Tibial nerve (tissue), 4 donors: ENCODE data around the gene SOX12.
A peak's percentile ranks its signal among the peaks of the same experiment; 100 is the strongest.

ENCODE experiments used
- EP300 ChIP-seq, 2 donors: sonication (generic); formaldehyde crosslinking; IDR thresholded peaks; one replicate each; pipeline ENCODE4 v1.6.1; 2017; ENCODE audit warnings: antibody characterized with exemption in 2 of 2, mild to moderate bottlenecking in 1 of 2
- POLR2A ChIP-seq, 2 donors: fragments of 450-650 bp; IDR thresholded peaks; one replicate each; pipeline ENCODE4 v1.6.1; 2017; ENCODE audit warnings: antibody characterized with exemption in 2 of 2, mild to moderate bottlenecking in 2 of 2, moderate library complexity in 2 of 2
- TF ChIP-seq, protein P1 (sequence below), 5 experiments: fragments of 200-600 bp in 3 of 5; fragments of 450-650 bp in 2 of 5; sonication (generic) in 3 of 5; IDR thresholded peaks; one replicate each; pipeline ENCODE4 v1.5.1; 2016 to 2019; ENCODE audit warnings: antibody characterized with exemption in 5 of 5, mild to moderate bottlenecking in 3 of 5, moderate library complexity in 2 of 5

DNA sequence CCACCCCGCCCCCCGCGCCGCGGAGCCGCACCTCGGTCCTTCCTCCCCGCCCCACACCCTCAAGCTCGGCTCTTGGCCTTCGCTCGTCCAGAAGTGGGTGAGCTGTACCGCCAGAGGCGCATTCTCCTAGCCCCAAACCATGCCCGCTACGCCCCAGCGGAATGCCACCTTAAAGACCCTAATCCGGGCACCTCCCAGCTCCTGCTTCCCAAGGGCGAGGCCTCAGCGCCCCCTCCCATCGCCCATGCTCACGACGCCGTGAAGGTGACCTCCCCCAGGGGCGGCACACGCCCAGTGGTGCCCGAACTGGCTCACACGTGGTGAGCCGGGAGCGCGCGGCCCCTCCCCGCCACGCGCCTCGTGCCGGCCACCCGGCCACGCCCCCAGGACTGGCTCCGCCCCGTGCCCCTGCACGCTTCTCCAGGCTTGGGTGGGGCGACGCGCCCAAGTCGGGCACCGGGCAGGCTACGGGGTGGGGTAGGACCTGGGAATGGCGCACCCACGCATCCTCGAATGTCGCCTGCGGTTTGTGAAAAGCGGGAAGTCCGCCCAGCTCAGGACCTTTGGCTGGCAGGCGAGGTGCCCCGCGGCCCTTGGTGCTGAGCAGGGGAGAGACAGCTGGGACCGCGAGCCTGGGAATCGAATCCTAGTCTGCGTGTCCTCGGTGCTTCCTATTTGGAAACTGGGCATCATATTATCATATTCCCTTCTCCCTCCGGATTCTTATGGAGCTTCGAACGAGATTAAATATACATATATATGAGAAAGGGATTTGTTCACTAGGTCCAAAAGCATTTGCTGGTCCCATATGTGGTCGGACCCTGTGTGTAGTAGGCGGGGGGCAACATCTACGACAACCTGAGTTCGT is 941 bp upstream of the SOX12 start:
- TF ChIP-seq, protein P1, sequence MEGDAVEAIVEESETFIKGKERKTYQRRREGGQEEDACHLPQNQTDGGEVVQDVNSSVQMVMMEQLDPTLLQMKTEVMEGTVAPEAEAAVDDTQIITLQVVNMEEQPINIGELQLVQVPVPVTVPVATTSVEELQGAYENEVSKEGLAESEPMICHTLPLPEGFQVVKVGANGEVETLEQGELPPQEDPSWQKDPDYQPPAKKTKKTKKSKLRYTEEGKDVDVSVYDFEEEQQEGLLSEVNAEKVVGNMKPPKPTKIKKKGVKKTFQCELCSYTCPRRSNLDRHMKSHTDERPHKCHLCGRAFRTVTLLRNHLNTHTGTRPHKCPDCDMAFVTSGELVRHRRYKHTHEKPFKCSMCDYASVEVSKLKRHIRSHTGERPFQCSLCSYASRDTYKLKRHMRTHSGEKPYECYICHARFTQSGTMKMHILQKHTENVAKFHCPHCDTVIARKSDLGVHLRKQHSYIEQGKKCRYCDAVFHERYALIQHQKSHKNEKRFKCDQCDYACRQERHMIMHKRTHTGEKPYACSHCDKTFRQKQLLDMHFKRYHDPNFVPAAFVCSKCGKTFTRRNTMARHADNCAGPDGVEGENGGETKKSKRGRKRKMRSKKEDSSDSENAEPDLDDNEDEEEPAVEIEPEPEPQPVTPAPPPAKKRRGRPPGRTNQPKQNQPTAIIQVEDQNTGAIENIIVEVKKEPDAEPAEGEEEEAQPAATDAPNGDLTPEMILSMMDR (IDR thresholded peaks at IDR 0.05) = peak in 4 of 5 experiments; percentile 11 to 67 (median 50)
- TF ChIP-seq EP300 (IDR thresholded peaks at IDR 0.05) (peak in 1 of 2 donors; percentile 84), POLR2A (IDR thresholded peaks at IDR 0.05) (peak; percentile 67 to 76)
